ENCODE data around the gene LCP1.
"Not testable (repeated sequence)": the region's sequence is repeated elsewhere in the genome, so short reads cannot be mapped to it uniquely, and the experiment has no call there.

The LCP1 gene

GRCh38 chr13:46179969-46180763, 1.8 kb downstream of the LCP1 start:
- no peak for DNase-seq

GRCh38 chr13:46179491-46179908, 2.5 kb downstream of the LCP1 start:
- DNase-seq: no peak

DNA sequence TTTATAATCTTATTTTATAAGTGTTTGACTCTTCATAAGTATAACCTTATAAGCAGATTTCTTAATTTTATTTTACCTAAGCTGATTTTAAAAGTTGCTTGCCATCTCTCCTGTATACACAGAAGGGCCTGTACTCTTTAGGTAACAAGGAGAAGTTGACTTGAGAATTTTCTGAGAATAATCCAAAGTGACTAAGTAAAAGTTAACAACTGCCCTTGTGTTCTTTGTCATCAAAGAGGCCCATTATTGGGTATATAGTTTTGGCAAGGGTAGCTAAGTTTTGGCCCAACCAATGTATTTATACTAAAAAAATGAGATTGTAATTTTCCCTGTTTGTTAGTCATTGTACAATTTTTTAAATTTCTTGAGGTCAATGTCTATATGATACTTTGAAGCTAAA, 3.2 kb downstream of the LCP1 start:
- no peak for DNase-seq

- no peak for DNase-seq
Measured at GRCh38 chr13:46178143-46178542, 3.8 kb downstream of the LCP1 start.

DNA sequence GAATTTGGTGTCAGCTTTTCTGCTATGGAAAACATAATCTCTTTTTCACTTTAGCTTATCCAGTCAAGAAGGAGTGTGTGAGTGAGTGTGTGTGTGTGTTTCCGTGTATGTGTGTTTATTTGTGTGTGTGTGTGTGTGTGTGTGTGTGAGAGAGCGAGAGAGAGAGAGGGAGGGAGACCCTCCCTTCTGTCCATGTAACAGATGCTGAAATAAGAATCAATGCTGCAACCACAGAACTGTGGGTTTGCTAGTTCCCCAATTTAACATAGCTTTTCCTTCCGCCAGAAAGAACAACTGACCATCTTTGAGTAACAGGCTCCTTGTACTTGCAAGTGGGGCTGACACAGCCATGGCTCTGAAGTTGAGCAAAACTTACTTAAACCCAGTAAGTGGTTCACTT, 5.2 kb downstream of the LCP1 start:
- no peak for DNase-seq

- DNase-seq: no peak
Measured at GRCh38 chr13:46173656-46174055, 8.3 kb downstream of the LCP1 start.

GRCh38 chr13:46172531-46172991, 9.4 kb downstream of the LCP1 start:
- no peak for DNase-seq

DNA sequence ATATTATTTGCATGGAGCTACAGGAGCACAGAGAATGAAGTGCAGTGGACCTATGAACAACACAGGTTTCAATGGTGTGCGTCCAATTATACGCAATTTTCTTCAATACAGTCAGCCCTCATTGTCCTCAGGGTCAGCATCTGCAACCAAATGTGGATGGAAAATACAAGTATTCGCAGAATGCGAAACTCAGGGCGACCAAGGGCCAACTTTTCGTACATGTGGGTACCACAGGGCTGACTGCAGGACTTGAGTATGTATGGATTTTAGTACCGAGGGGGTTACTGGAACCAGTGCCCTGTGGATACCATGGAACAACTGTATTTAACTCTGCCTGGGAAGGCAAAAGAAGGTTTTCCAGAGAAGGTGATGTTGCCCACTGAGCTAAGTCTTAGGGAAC, 10.2 kb downstream of the LCP1 start:
- no peak for DNase-seq

GRCh38 chr13:46171217-46171616, 10.8 kb downstream of the LCP1 start:
- no peak for DNase-seq

- DNase-seq: peak; percentile 36
Measured at GRCh38 chr13:46170687-46171086, 11.3 kb downstream of the LCP1 start.

DNA sequence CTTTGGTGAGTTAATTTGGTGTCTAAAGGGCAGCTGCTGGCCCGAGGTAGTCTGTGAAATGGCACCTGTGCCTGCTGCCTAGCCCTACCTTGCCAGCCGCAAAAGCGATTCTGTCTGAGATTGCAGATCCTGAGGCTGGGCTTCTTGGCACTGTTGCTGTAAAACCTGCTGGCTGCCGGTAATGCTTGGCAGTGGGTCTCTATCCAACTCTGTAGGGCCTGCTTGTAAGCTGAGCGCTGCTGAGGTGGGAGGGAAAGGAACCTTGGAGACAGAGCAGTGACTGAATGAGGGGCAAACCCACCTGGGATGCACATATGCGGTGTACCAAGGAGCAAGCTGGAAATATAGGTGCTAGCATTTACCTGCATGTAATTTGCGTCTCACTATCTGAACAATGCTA, 11.7 kb downstream of the LCP1 start:
- no peak for DNase-seq

- DNase-seq: no peak
Measured at GRCh38 chr13:46169758-46170157, 12.2 kb downstream of the LCP1 start.

DNA sequence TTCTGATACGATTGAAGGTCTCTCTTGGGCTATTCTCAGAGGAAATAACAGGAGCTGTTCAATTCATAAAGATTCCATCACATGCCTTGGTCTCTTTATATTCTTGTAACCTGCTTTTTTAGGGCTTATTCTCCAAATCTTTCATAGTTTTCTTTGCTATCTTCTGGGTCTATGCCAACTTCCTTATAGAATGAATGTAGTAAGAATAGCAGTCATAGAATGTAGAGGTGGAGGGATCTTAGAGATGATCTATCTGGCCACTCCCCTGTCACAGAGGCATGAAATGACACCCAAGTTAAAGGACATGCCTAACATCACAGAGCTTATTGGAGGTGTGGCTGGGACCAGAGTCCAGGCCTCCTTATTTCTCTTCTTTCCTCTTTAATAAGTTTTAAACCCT, 13.2 kb downstream of the LCP1 start:
- no peak for DNase-seq

- no peak for DNase-seq
Measured at GRCh38 chr13:46168341-46168740, 13.6 kb downstream of the LCP1 start.

DNA sequence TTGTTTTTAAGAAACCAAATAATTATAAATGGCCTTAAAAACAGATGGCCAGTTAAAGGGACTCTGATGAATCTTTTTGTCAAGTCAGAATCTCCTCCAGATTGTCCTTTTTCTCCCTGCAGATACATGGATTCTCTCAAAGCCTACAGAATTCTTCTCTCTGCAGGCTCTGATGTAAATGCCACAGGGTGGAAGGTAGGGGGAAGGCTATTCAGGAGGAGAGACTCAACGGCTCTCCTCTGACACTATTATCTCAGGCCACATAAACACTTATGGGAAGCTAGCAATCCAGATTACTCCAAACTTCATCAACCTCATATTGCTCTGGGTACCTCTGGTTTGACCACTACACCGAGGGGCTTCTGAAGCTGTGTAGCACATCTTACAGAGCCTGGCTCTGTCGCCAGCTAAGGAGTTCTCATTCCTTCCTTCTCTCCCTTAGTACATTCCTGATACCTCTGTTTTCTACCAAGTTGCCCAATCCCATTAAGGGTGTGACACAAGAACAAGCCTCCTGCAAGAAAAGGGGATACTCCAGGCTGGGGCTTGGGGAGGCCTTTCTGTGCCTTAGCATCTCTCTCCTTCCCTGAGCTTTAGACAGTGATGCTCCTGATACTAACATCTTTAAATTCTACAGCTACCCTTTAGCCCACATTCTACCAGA, 14.9 kb downstream of the LCP1 start:
- no peak for DNase-seq

GRCh38 chr13:46166224-46166584, 15.8 kb downstream of the LCP1 start:
- DNase-seq: no peak

- DNase-seq: peak; percentile 48
Measured at GRCh38 chr13:46165485-46166223, 16.3 kb downstream of the LCP1 start.

DNA sequence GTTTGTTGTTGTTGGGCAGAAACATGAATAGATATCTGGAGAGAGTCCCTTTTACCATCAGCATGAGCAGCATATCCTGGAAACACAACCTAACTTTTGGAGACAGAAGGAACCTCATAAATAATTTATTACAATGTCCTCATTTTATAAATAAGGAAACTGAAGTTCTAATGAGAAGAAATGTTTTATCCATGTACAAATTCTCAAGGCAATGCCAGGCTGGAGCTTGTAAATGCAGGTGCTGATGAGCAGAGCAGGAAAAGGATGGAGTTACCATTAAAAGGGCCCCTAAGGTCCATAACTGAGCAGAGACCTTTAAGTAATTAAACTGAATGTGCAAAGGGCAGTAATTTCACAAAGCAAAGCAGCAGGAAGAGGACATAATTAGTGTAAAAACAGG, 17.3 kb downstream of the LCP1 start:
- DNase-seq: no peak

DNA sequence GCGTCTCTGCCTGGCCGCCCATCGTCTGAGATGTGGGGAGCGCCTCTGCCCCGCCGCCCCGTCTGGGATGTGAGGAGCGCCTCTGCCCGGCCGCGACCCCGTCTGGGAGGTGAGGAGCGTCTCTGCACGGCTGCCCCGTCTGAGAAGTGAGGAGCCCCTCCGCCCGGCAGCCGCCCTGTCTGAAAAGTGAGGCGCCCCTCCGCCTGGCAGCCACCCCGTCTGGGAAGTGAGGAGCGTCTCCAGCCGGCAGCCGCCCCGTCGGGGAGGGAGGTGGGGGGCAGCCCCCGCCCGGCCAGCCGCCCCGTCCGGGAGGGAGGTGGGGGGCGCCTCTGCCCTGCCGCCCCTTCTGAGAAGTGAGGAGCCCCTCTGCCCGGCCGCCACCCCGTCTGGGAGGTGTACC, 19.2 kb downstream of the LCP1 start:
- not testable (repeated sequence) for DNase-seq

DNA sequence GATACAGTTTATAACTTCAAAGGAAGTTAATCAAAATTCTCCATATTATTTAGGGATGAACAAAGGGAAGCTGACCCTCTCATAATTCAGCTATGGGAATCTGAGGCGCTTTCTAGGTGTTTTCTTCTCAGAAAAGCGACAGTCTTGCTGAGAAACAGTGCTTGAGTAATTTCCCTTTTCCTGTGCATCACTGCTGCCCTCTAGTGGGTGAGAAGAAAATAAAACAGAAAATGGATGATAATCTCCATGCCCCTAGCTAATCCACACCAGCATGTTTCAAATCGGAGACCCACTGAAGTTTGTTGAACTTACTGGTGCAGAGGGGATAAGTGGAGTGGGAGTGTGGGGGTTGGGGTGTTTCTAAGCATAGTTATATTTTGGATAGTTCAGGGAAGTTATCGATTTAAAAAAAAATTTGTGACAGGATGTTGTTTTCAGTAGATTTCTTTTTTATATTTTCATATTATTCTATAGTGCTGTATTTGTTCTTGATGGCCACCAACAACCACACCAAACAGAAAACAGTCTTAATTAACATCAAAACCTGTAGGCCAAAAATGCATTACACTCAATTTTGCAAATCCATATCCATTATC, 21.4 kb downstream of the LCP1 start:
- peak; percentile 66 for DNase-seq

DNA sequence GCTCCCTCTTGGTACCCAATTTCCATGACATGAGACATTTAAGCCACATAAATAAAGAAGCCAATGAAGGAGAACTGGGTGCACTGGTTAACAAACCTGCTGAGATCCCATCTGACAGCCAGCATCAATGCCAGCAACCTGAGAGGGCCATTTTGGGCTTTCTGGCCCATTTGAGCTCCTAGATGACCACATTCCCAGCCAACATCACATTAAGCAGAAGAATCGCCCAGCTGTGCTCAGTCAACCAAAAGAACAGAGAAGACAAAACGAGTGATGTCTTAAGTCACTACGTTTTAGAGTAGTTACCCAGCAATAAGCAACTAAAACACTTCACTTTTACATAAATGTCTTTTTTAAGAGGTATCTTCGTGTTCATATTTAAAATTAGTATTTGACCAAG, 21.9 kb downstream of the LCP1 start:
- DNase-seq: no peak

- DNase-seq: no peak
Measured at GRCh38 chr13:46158983-46159382, 23.0 kb downstream of the LCP1 start.

DNA sequence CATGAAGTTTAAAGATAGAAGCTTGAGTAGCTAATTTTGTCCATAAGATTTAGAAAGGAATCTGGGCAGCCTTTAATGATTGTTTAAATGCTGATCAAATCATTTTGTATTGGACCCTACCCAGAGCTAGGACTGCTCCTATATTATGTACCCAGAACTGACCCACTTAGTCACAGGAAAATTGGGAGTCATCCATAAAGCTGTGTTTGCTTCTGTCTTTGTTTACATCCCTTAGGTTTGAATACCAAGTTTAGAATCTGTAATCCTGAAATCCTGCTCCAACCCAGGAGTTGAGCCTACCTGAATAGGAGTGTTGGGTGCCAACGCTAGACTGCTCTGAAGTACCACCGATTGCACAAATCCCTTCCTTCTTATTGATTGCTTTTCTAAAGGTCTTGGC, 23.8 kb downstream of the LCP1 start:
- DNase-seq: no peak

Data from fibroblast of skin of right biceps (primary cell).